H1 (cell line): Measurements from ENCODE around the gene DYNC1I2. TPM values are rescaled to one million over a fixed set of nuclear protein-coding genes. Genes with fewer than 3 reads are reported as not detected.

Experiments used
- CTCF ChIA-PET: fragments of 300-600 bp; sonication (Branson Sonifier 250); formaldehyde crosslinking; loops from one replicate; lab custom pipeline; 2021; ENCODE audit not compliant: partially characterized antibody; lab: Charles Lee
- POLR2A ChIA-PET: fragments of 300-600 bp; sonication (Branson Sonifier 250); formaldehyde crosslinking; loops from one replicate; lab custom pipeline; 2021; ENCODE audit warnings: inconsistent platforms; ENCODE audit not compliant: partially characterized antibody; lab: Charles Lee
- DNase-seq, 2 experiments: peaks; one replicate each; pipeline versions ENCODE4 v3.0.0 to v3.0.0-alpha.2; 2010 to 2022; ENCODE audit warnings: low spot score in 2 of 2, low read depth in 1 of 2, mixed read lengths in 1 of 2
- FAIRE-seq: peaks from 2 replicates; lab custom pipeline; 2011; peaks lifted over from hg19 to GRCh38; lab: Jason Lieb, UNC
- H2AFZ ChIP-seq: 2 replicates; pipeline ENCODE4 v1.8.1; 2012; ENCODE audit warnings: low read length, inconsistent platforms
- H2AK5ac ChIP-seq: 2 replicates; pipeline ENCODE4 v1.6.1; 2013; ENCODE audit warnings: low read depth, low read length
- H2BK120ac ChIP-seq: replicated peaks from 2 replicates; pipeline ENCODE3; 2013; ENCODE audit warnings: low read depth, low read length, inconsistent platforms
- H2BK12ac ChIP-seq: 2 replicates; pipeline ENCODE4 v1.6.1; 2013; ENCODE audit warnings: low read depth, low read length
- H2BK15ac ChIP-seq: 2 replicates; pipeline ENCODE4 v1.6.1; 2013; ENCODE audit warnings: low read length
- H2BK20ac ChIP-seq: 2 replicates; pipeline ENCODE4 v1.6.1; 2013; ENCODE audit warnings: low read length
- H2BK5ac ChIP-seq: 2 replicates; pipeline ENCODE4 v1.6.1; 2013; ENCODE audit warnings: low read depth, low read length
- H3K14ac ChIP-seq: 2 replicates; pipeline ENCODE4 v1.6.1; 2013; ENCODE audit warnings: inconsistent platforms; ENCODE audit not compliant: insufficient read length
- H3K18ac ChIP-seq: 2 replicates; pipeline ENCODE4 v1.6.1; 2013; ENCODE audit warnings: low read length; ENCODE audit errors: extremely low read depth
- H3K23ac ChIP-seq: 2 replicates; pipeline ENCODE4 v1.6.1; 2013; ENCODE audit warnings: inconsistent platforms; ENCODE audit not compliant: insufficient read length
- H3K23me2 ChIP-seq: 2 replicates; pipeline ENCODE4 v1.6.1; 2013; ENCODE audit warnings: low read depth, low read length
- H3K27ac ChIP-seq: 2 replicates; pipeline ENCODE4 v1.6.1; 2011; ENCODE audit warnings: low read depth, low read length, inconsistent platforms
- H3K27me3 ChIP-seq, 4 experiments: replicated peaks in 1 of 4; 1 replicate in 1 of 4; 2 replicates in 3 of 4; pipeline versions ENCODE4 v1.6.1 to v1.8.1; 2011 to 2013; ENCODE audit warnings: low read length in 3 of 4, mild to moderate bottlenecking in 3 of 4, inconsistent platforms in 2 of 4, mixed read lengths in 2 of 4, moderate library complexity in 1 of 4; ENCODE audit not compliant: control insufficient read depth in 3 of 4, insufficient read depth in 3 of 4; ENCODE audit errors: extremely low read depth in 1 of 4
- H3K36me3 ChIP-seq, 4 experiments: 2 replicates each; pipeline versions ENCODE4 v1.6.1 to v1.8.1; 2011 to 2013; ENCODE audit warnings: mild to moderate bottlenecking in 4 of 4, low read length in 3 of 4, moderate library complexity in 2 of 4, control low read depth in 1 of 4, inconsistent platforms in 1 of 4; ENCODE audit not compliant: insufficient read depth in 4 of 4, control insufficient read depth in 2 of 4
- H3K4ac ChIP-seq: replicated peaks from 2 replicates; pipeline ENCODE3; 2013; ENCODE audit warnings: low read length, low read depth, mixed read lengths, inconsistent platforms; ENCODE audit not compliant: insufficient read length
- H3K4me1 ChIP-seq, 4 experiments: replicated peaks in 1 of 4; 1 replicate in 1 of 4; 2 replicates in 3 of 4; pipeline versions ENCODE4 v1.6.1 to v1.8.1; 2011 to 2013; ENCODE audit warnings: low read length in 3 of 4, inconsistent platforms in 2 of 4, mixed read lengths in 1 of 4; ENCODE audit not compliant: insufficient read depth in 4 of 4, control insufficient read depth in 3 of 4
- H3K4me2 ChIP-seq, 2 experiments: 2 replicates each; pipeline versions ENCODE4 v1.6.1 to v1.8.1; 2011 to 2013; ENCODE audit warnings: low read depth in 2 of 2, low read length in 2 of 2, control low read depth in 1 of 2, inconsistent platforms in 1 of 2, mild to moderate bottlenecking in 1 of 2; ENCODE audit not compliant: insufficient read depth in 1 of 2
- H3K4me3 ChIP-seq, 4 experiments: fragments of 200-600, 300-600 bp in 1 of 4; sonication (generic), shearing (Covaris generic), sonication (Bioruptor Twin) in 1 of 4; 2 replicates each; pipeline versions ENCODE4 v1.5.1 to v1.8.1; 2011 to 2016; ENCODE audit warnings: low read length in 4 of 4, low read depth in 3 of 4, control low read depth in 2 of 4, inconsistent platforms in 2 of 4, mild to moderate bottlenecking in 2 of 4, mixed read lengths in 1 of 4, moderate library complexity in 1 of 4; ENCODE audit not compliant: insufficient read depth in 2 of 4; ENCODE audit errors: extremely low read depth in 1 of 4
- H3K56ac ChIP-seq: replicated peaks from 2 replicates; pipeline ENCODE3; 2013; ENCODE audit warnings: low read depth, mild to moderate bottlenecking, mixed read lengths, low read length, inconsistent platforms; ENCODE audit not compliant: insufficient read length
- H3K79me1 ChIP-seq: 2 replicates; pipeline ENCODE4 v1.6.1; 2013; ENCODE audit warnings: low read depth, low read length, control low read depth
- H3K79me2 ChIP-seq, 2 experiments: 2 replicates each; pipeline versions ENCODE4 v1.6.1 to v1.8.1; 2012 to 2013; ENCODE audit warnings: low read length in 2 of 2, mild to moderate bottlenecking in 2 of 2, inconsistent platforms in 1 of 2; ENCODE audit not compliant: insufficient read depth in 2 of 2, control insufficient read depth in 1 of 2
- H3K9ac ChIP-seq, 4 experiments: replicated peaks in 1 of 4; 1 replicate in 1 of 4; 2 replicates in 3 of 4; pipeline versions ENCODE4 v1.6.1 to v1.8.1; 2011 to 2013; ENCODE audit warnings: low read depth in 3 of 4, low read length in 3 of 4, control low read depth in 2 of 4, mild to moderate bottlenecking in 2 of 4, moderate library complexity in 2 of 4, inconsistent platforms in 1 of 4; ENCODE audit errors: extremely low read depth in 1 of 4
- H3K9me3 ChIP-seq, 2 experiments: 2 replicates each; pipeline versions ENCODE4 v1.6.1 to v1.8.1; 2012 to 2013; ENCODE audit warnings: mild to moderate bottlenecking in 2 of 2, moderate library complexity in 2 of 2, control low read depth in 1 of 2, inconsistent platforms in 1 of 2, low read depth in 1 of 2, low read length in 1 of 2, mixed read lengths in 1 of 2; ENCODE audit not compliant: insufficient read depth in 2 of 2
- H4K20me1 ChIP-seq, 2 experiments: replicated peaks in 1 of 2; 2 replicates each; pipeline versions ENCODE3 to v1.8.1; 2011 to 2013; ENCODE audit warnings: inconsistent platforms in 2 of 2, low read length in 2 of 2, mild to moderate bottlenecking in 1 of 2; ENCODE audit not compliant: insufficient read depth in 2 of 2, control insufficient read depth in 1 of 2
- H4K5ac ChIP-seq: 2 replicates; pipeline ENCODE4 v1.6.1; 2013; ENCODE audit warnings: low read length, low read depth, mixed read lengths, inconsistent platforms; ENCODE audit not compliant: insufficient read length
- H4K8ac ChIP-seq: 2 replicates; pipeline ENCODE4 v1.8.0; 2013; ENCODE audit warnings: mild to moderate bottlenecking, moderate library complexity, low read length, inconsistent platforms; ENCODE audit not compliant: insufficient read depth; ENCODE audit errors: extremely low read depth
- H4K91ac ChIP-seq: replicated peaks from 2 replicates; pipeline ENCODE3; 2013; ENCODE audit warnings: low read length, mixed read lengths, inconsistent platforms; ENCODE audit not compliant: insufficient read length
- ATF3 ChIP-seq: IDR thresholded peaks from 2 replicates; pipeline ENCODE4 v1.6.1; 2011; ENCODE audit warnings: low read depth, mild to moderate bottlenecking, low read length; ENCODE audit not compliant: insufficient read depth
- BCL11A ChIP-seq, 2 experiments: IDR thresholded peaks; one replicate each; pipeline ENCODE4 v1.6.1; 2011; ENCODE audit warnings: low read depth in 2 of 2, low read length in 2 of 2, mild to moderate bottlenecking in 2 of 2
- BRCA1 ChIP-seq: IDR thresholded peaks from 2 replicates; pipeline ENCODE4 v1.6.1; 2012; ENCODE audit warnings: low read depth, low read length, improper control_type of control experiment
- CREB1 ChIP-seq: IDR thresholded peaks from 2 replicates; pipeline ENCODE4 v1.6.1; 2012; ENCODE audit warnings: inconsistent platforms
- GABPA ChIP-seq: IDR thresholded peaks from 2 replicates; pipeline ENCODE4 v1.6.1; 2011; ENCODE audit warnings: mild to moderate bottlenecking, low read length, moderate library complexity, borderline replicate concordance; ENCODE audit not compliant: insufficient read depth
- HDAC6 ChIP-seq: IDR thresholded peaks from one replicate; pipeline ENCODE4 v1.7.1; 2012; ENCODE audit warnings: low read depth, mild to moderate bottlenecking, inconsistent platforms, low read length, moderate library complexity
- JUN ChIP-seq: IDR thresholded peaks from 2 replicates; pipeline ENCODE4 v1.6.1; 2011; ENCODE audit warnings: low read depth, mild to moderate bottlenecking, improper control_type of control experiment, low read length
- KDM5A ChIP-seq: fragments of 200-600 bp; IDR thresholded peaks from 2 replicates; pipeline ENCODE4 v1.7.1; 2012; ENCODE audit warnings: mild to moderate bottlenecking, low read length, inconsistent platforms, mixed read lengths
- NANOG ChIP-seq: IDR thresholded peaks from 2 replicates; pipeline ENCODE4 v1.6.1; 2011; ENCODE audit warnings: low read length, low read depth, mild to moderate bottlenecking, inconsistent platforms; ENCODE audit not compliant: insufficient read depth, poor library complexity, severe bottlenecking
- NRF1 ChIP-seq: IDR thresholded peaks from 2 replicates; pipeline ENCODE4 v1.6.1; 2011; ENCODE audit warnings: mild to moderate bottlenecking, low read depth, low read length, improper control_type of control experiment
- POU5F1 ChIP-seq: IDR thresholded peaks from 2 replicates; pipeline ENCODE4 v1.6.1; 2011; ENCODE audit warnings: low read depth, mild to moderate bottlenecking, low read length, moderate library complexity
- SAP30 ChIP-seq: fragments of 300-600 bp; sonication (generic); IDR thresholded peaks from 2 replicates; pipeline ENCODE4 v1.7.1; 2012; ENCODE audit warnings: low read length, moderate library complexity, mild to moderate bottlenecking, inconsistent platforms; ENCODE audit not compliant: insufficient read depth, insufficient replicate concordance
- TAF1 ChIP-seq: IDR thresholded peaks from 2 replicates; pipeline ENCODE4 v1.6.1; 2011; ENCODE audit warnings: mild to moderate bottlenecking, low read depth, low read length
- TBP ChIP-seq: IDR thresholded peaks from 2 replicates; pipeline ENCODE4 v1.6.1; 2011; ENCODE audit warnings: low read depth, low read length, improper control_type of control experiment
- YY1 ChIP-seq: IDR thresholded peaks from 2 replicates; pipeline ENCODE4 v1.6.1; 2011; ENCODE audit warnings: low read depth, mild to moderate bottlenecking, low read length
- WGBS, 2 experiments: shearing (Covaris generic) in 1 of 2; methylation state at CpG; one replicate each; pipeline versions ENCODE4 v1.1.6 to v1.1.7; 2013 to 2015; ENCODE audit warnings: low lambda C conversion rate in 2 of 2, mixed read lengths in 2 of 2, inconsistent platforms in 1 of 2, low coverage in 1 of 2, missing lambda C conversion rate in 1 of 2; ENCODE audit not compliant: insufficient replicate concordance in 2 of 2, insufficient coverage in 1 of 2, insufficient read length in 1 of 2; ENCODE audit errors: extremely low coverage in 1 of 2, missing lambda C conversion rate in 1 of 2; 5-methylcytosine and 5-hydroxymethylcytosine counted together
- polyA plus RNA-seq, 7 experiments: library from polyadenylated mRNA; depleted of rRNA in 3 of 7; stranded (reverse) in 5 of 7; unstranded in 2 of 7; fragments of >200 nt in 5 of 7; fragments of 200-250 nt in 2 of 7; gene quantifications; 1 replicate in 5 of 7; 2 replicates in 1 of 7; 4 replicates in 1 of 7; pipeline versions ENCODE4 v1.2.1 to v1.2.3, GENCODE V29; 2011 to 2013; ENCODE audit warnings: missing spikeins in 2 of 7, mixed read lengths in 2 of 7
- total RNA-seq: library from RNA; stranded (reverse); fragmentation: NEBNext Ultra II Directional; extraction: Animal tissue kit (Norgen Biotek cat#: 25700); gene quantifications from 2 replicates; pipeline ENCODE4 v1.2.1, GENCODE V29; 2021

DYNC1I2 gene
- total and polyA plus RNA-seq, 2 of the 8 experiments (the other 6 are each of a cell fraction or from before 2014, with no cell fraction given) = 67.3 to 68.1 TPM

- Histone ChIP-seq H3K14ac (no peak overlapping the region), H3K79me2 (no peaks in the 10 kb centered on the region), H2BK15ac (no peak overlapping the region), H2BK5ac (no peak overlapping the region), H4K20me1 (no peaks in the 10 kb centered on the region), H2AK5ac (no peak overlapping the region), H3K9ac (no peak overlapping the region), H3K23me2 (no peaks in the 10 kb centered on the region; the same call in 1 of the 2 replicates), H3K23ac (no peak overlapping the region), H2BK12ac (no peak overlapping the region), H2BK20ac (no peak overlapping the region), H3K4me3 (no peak overlapping the region), H4K5ac (no peak overlapping the region), H4K8ac (no peak overlapping the region), H3K27me3 (no peaks in the 10 kb centered on the region), H3K36me3 (no peaks in the 10 kb centered on the region), H4K91ac (no peak overlapping the region), H2BK120ac (no peak overlapping the region), H3K56ac (no peak overlapping the region), H3K4me2 (no peak overlapping the region), H3K79me1 (no peaks in the 10 kb centered on the region), H3K18ac (no peak overlapping the region), H2AFZ (no peak overlapping the region), H3K4me1 (peaks cover 0 to 8% (median 0%) of the 10 kb centered on the region in 4 experiments; a peak in 1 of 7 replicates), H3K27ac (no peak overlapping the region), H3K9me3 (no peaks in the 10 kb centered on the region), H3K4ac (no peak overlapping the region)
- DNase-seq (no peak), FAIRE-seq (no peak)
- ChIA-PET POLR2A (no interaction called here), CTCF (interaction anchor here (0.9 to 1.6 kb wide), 2 partner anchors 16 to 69 kb away, joined by 3 read pairs; no protein-coding TSS in a partner anchor)
- WGBS, 2 experiments = 72% methylated on average over 5 of the region's 5 CpGs; no CpG with 5 or more reads in 1 of the 2 experiments
- TF ChIP-seq HDAC6 = no peak
- TF ChIP-seq NANOG = no peak
- TF ChIP-seq YY1 = no peak
- TF ChIP-seq NRF1 = no peak
- no peak for TF ChIP-seq BCL11A (IDR thresholded peaks at IDR 0.05; ENCODE audit: low read depth in 2 of 2, low read length in 2 of 2)
- TF ChIP-seq TAF1 = no peak
- no peak for TF ChIP-seq KDM5A
- no peak for TF ChIP-seq CREB1
- TF ChIP-seq TBP = no peak
- no peak for TF ChIP-seq POU5F1
- no peak for TF ChIP-seq JUN
- no peak for TF ChIP-seq BRCA1
- no peak for TF ChIP-seq ATF3
- no peak for TF ChIP-seq GABPA
- no peak for TF ChIP-seq SAP30
These were observed 19.1 kb upstream of the DYNC1I2 start for GRCh38 chr2:171668183-171668582.
